SHP77 treated with DMSO at 0.1 percent for 48 hours (cell line): ENCODE results near the gene SARS1.

Experiments used
- DNase-seq: peaks from one replicate; lab custom pipeline; 2025; lab: John Stamatoyannopoulos, UW

The SARS1 gene

GRCh38 chr1:109225711-109226445, 12.2 kb downstream of the SARS1 start:
- no peak for DNase-seq

GRCh38 chr1:109228167-109228566, 14.4 kb downstream of the SARS1 start:
- DNase-seq, result no peak

GRCh38 chr1:109229531-109230127, 15.9 kb downstream of the SARS1 start:
- no peak for DNase-seq

- DNase-seq, result no peak
These were observed 17.3 kb downstream of the SARS1 start for GRCh38 chr1:109231066-109231465.

GRCh38 chr1:109235137-109235536, 21.4 kb downstream of the SARS1 start:
- DNase-seq, result no peak

- DNase-seq, result no peak
These were observed 23.8 kb downstream of the SARS1 start for GRCh38 chr1:109237512-109237911.

GRCh38 chr1:109238382-109238781, 24.7 kb downstream of the SARS1 start:
- DNase-seq, result no peak

GRCh38 chr1:109239047-109239408, 25.3 kb downstream of the SARS1 start:
- no peak for DNase-seq

- no peak for DNase-seq
These were observed 25.8 kb downstream of the SARS1 start for GRCh38 chr1:109239409-109240068.

GRCh38 chr1:109240158-109241152, 26.7 kb downstream of the SARS1 start:
- no peak for DNase-seq

GRCh38 chr1:109241344-109241743, 27.6 kb downstream of the SARS1 start:
- DNase-seq, result no peak

GRCh38 chr1:109241841-109242345, 28.2 kb downstream of the SARS1 start:
- no peak for DNase-seq

GRCh38 chr1:109242387-109242786, 28.7 kb downstream of the SARS1 start:
- no peak for DNase-seq

GRCh38 chr1:109243221-109243620, 29.5 kb downstream of the SARS1 start:
- no peak for DNase-seq

- no peak for DNase-seq
These were observed 30.3 kb downstream of the SARS1 start for GRCh38 chr1:109243860-109244552.

- DNase-seq, result no peak
These were observed 32.4 kb downstream of the SARS1 start for GRCh38 chr1:109246141-109246551.

GRCh38 chr1:109247401-109248365, 34.0 kb downstream of the SARS1 start:
- DNase-seq, result no peak

GRCh38 chr1:109248444-109248796, 34.7 kb downstream of the SARS1 start:
- DNase-seq, result no peak

GRCh38 chr1:109248797-109249629, 35.3 kb downstream of the SARS1 start, which contains the start of gene CELSR2:
CELSR2 (plus strand) TSS chr1:109249539; CDS start chr1:109250080, 541 bp downstream.
- no peak for DNase-seq
